Uterus (tissue), 4 donors: ENCODE measurements around the gene OSBPL9. TPM values are rescaled to one million over a fixed set of nuclear protein-coding genes. Genes with fewer than 3 reads are reported as not detected.

Experiments used
- DNase-seq, 2 donors: peaks; one replicate each; pipeline ENCODE4 v3.0.0-alpha.2; 2019 to 2020
- H3K27ac ChIP-seq, 2 donors: fragments of 200-600 bp; sonication (generic); 1 replicate in 1 of 2; 2 replicates in 1 of 2; pipeline ENCODE4 v1.5.1; 2016 to 2018
- H3K27me3 ChIP-seq, 2 donors: fragments of 200-600 bp; sonication (generic); one replicate each; pipeline ENCODE4 v1.5.1; 2018 to 2019; ENCODE audit warnings: control low read depth in 1 of 2
- H3K36me3 ChIP-seq, 2 donors: fragments of 200-600 bp; sonication (generic); one replicate each; pipeline ENCODE4 v1.5.1; 2019; ENCODE audit warnings: control low read depth in 1 of 2
- H3K4me1 ChIP-seq, 2 donors: fragments of 200-600 bp; sonication (generic); one replicate each; pipeline ENCODE4 v1.5.1; 2018 to 2019; ENCODE audit warnings: control low read depth in 1 of 2
- H3K4me3 ChIP-seq, 2 donors: fragments of 200-600 bp; sonication (generic); 1 replicate in 1 of 2; 2 replicates in 1 of 2; pipeline ENCODE4 v1.5.1; 2018 to 2019; ENCODE audit warnings: mild to moderate bottlenecking in 1 of 2
- H3K9me3 ChIP-seq, 2 donors: fragments of 200-600 bp; sonication (generic); one replicate each; pipeline ENCODE4 v1.5.1; 2019; ENCODE audit warnings: control low read depth in 1 of 2
- CTCF ChIP-seq, 4 experiments: fragments of 200-600 bp in 2 of 4; fragments of 450-650 bp in 2 of 4; sonication (generic) in 2 of 4; IDR thresholded peaks; one replicate each; pipeline ENCODE4 v1.5.1; 2016 to 2019; ENCODE audit warnings: antibody characterized with exemption in 4 of 4, mild to moderate bottlenecking in 2 of 4, moderate library complexity in 1 of 4
- POLR2A ChIP-seq, 2 donors: fragments of 450-650 bp; IDR thresholded peaks; one replicate each; pipeline ENCODE4 v1.6.1; 2016; ENCODE audit warnings: antibody characterized with exemption in 2 of 2, mild to moderate bottlenecking in 1 of 2, moderate library complexity in 1 of 2
- intact Hi-C: fragments of 100-400 bp; cut with DNase I; formaldehyde crosslinking; loops from one replicate; pipeline ENCODE4 v1.15.1; 2023; ENCODE audit warnings: low total_unique reads
- total RNA-seq, 4 donors: library from RNA; depleted of rRNA in 3 of 4; stranded (reverse); fragments of >200 nt in 3 of 4; gene quantifications; one replicate each; pipeline versions ENCODE4 v1.1.0 to v1.2.4, GENCODE V29; 2014 to 2023
- donor health status: DM: yes; HTN: yes; CAD: no.

OSBPL9 gene
- total RNA-seq, 4 donors from 2014 or later = 94.0 to 122 (median 108) TPM

DNA sequence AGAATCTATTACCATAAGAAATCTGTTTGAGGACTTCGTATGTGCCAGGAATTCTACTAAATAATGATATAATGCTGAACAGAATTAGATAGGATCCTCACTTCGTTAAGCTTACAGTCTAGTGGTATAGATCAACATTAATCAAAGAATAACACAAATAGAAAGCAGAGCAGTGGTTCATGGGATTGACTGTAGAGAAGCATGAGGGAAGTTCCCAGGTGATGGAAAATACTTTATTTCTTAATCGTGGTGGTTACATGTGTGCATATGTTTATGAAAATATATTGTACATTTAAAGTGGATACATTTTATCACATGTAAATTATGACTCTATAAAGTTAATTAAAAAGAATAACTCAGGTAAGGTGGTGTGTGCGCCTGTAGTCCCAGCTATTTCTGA lies 110.5 kb downstream of the OSBPL9 start:
- H3K4me3 ChIP-seq = no peak overlapping the region
- no peaks in the 10 kb centered on the region for H3K9me3 ChIP-seq
- DNase-seq = no peak
- H3K4me1 ChIP-seq = peaks cover 3 to 9% of the 10 kb centered on the region in 2 donors
- intact Hi-C loops = no loop called here
- TF ChIP-seq POLR2A (IDR thresholded peaks at IDR 0.05) (no peak), CTCF (IDR thresholded peaks at IDR 0.05) (no peak)
- no peak overlapping the region for H3K27ac ChIP-seq
- no peaks in the 10 kb centered on the region for H3K36me3 ChIP-seq
- no peaks in the 10 kb centered on the region for H3K27me3 ChIP-seq

GRCh38 chr1:51728611-51729155 lies 111.8 kb downstream of the OSBPL9 start:
- no peaks in the 10 kb centered on the region for H3K36me3 ChIP-seq
- peaks cover 3 to 10% of the 10 kb centered on the region in 2 donors for H3K4me1 ChIP-seq
- peak overlapping the region; percentile 56 to 63 for H3K4me3 ChIP-seq
- H3K9me3 ChIP-seq = no peaks in the 10 kb centered on the region
- intact Hi-C loops = no loop called here
- peak overlapping the region; percentile 81 to 90 for H3K27ac ChIP-seq
- no peaks in the 10 kb centered on the region for H3K27me3 ChIP-seq
- no peak for DNase-seq
- TF ChIP-seq POLR2A (IDR thresholded peaks at IDR 0.05) = no peak
- no peak for TF ChIP-seq CTCF (IDR thresholded peaks at IDR 0.05)

DNA sequence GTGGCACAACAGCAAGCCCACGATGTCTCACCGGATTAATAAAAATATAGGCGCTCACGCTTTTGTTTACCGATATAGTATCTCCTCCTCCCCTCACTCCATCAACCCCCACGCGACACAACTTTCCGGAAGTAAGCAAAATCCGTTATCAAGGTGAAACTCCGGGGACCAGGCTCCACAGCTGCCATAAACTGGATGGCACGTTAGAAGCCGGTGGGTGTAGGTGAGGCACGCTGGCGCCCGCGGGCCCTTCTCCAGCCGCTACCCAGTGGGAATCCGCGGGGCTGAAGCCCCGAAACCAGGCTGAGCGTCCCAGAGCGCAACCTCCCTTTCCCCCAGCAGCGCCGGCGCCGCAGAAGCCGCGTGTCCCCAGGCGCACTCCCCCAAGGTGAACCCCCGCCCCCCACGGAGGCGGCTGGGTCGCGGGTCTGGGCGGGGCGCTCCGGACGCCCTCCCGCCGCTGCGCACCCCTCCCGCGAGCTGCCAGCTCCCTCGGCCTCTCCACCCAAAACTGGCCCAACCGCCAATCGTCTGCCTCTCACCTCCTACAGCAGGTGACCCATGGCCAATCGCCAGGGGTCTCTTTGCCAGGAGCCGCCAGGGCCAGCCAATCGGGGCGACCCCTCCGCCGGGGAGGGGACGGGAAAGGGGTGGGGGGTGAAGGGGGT lies 112.4 kb downstream of the OSBPL9 start:
- intact Hi-C loops = no loop called here
- Histone ChIP-seq H3K27me3 (no peaks in the 10 kb centered on the region), H3K4me3 (peak overlapping the region; percentile 56 to 63), H3K27ac (peak overlapping the region; percentile 81 to 90), H3K36me3 (no peaks in the 10 kb centered on the region), H3K9me3 (no peaks in the 10 kb centered on the region), H3K4me1 (peaks cover 3 to 10% of the 10 kb centered on the region in 2 donors)
- DNase-seq = peak; percentile 77 to 79
- TF ChIP-seq POLR2A (IDR thresholded peaks at IDR 0.05) = peak in 1 of 2 donors; percentile 40
- TF ChIP-seq CTCF (IDR thresholded peaks at IDR 0.05) = no peak

- H3K9me3 ChIP-seq = no peaks in the 10 kb centered on the region
- H3K36me3 ChIP-seq = no peaks in the 10 kb centered on the region
- no peaks in the 10 kb centered on the region for H3K27me3 ChIP-seq
- intact Hi-C loops = no loop called here
- peak overlapping the region; percentile 81 to 90 for H3K27ac ChIP-seq
- peak overlapping the region; percentile 56 to 63 for H3K4me3 ChIP-seq
- DNase-seq = no peak
- TF ChIP-seq POLR2A (IDR thresholded peaks at IDR 0.05) (no peak), CTCF (IDR thresholded peaks at IDR 0.05) (no peak)
- peaks cover 3 to 10% of the 10 kb centered on the region in 2 donors for H3K4me1 ChIP-seq
Measured at GRCh38 chr1:51729824-51730301, 113.0 kb downstream of the OSBPL9 start.

DNA sequence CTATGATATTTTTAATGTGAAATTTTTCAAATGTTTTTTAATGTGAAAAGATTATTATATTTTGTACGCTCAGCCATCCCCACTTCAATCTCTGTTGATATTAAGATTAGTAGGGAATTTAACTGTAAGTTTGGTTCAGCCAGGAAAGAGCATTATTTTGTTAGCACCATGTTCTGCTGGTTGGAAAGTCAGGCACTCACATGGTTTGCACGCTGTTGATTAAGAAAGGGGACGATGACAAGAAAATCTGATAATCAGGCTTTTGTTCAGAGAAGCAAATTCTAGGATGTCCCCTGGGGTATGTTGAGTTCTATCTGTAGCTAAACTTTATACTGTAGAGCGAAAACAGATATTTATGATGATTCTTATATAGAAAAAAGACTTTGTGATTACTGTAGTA lies 115.1 kb downstream of the OSBPL9 start:
- H3K27ac ChIP-seq = peak overlapping the region; percentile 44 to 80
- H3K4me1 ChIP-seq = peaks cover 3 to 5% of the 10 kb centered on the region in 2 donors
- no peak for DNase-seq
- no peaks in the 10 kb centered on the region for H3K36me3 ChIP-seq
- intact Hi-C loops = no loop called here
- H3K27me3 ChIP-seq = no peaks in the 10 kb centered on the region
- no peak overlapping the region for H3K4me3 ChIP-seq
- TF ChIP-seq CTCF (IDR thresholded peaks at IDR 0.05) (no peak), POLR2A (IDR thresholded peaks at IDR 0.05) (no peak)
- no peaks in the 10 kb centered on the region for H3K9me3 ChIP-seq
